SU-DHL-6 (cell line): Measurements from ENCODE around the gene HMGN4.

ENCODE experiments used
- H2AFZ ChIP-seq: fragments of 200-600 bp; sonication (generic); 2 replicates; pipeline ENCODE4 v1.6.1; 2014; ENCODE audit warnings: low read depth, mild to moderate bottlenecking, moderate library complexity, mixed read lengths, antibody characterized with exemption, low read length; ENCODE audit not compliant: severe bottlenecking
- H3F3A ChIP-seq: fragments of 200-600 bp; shearing (Covaris generic); 2 replicates; pipeline ENCODE4 v1.6.0; 2016; ENCODE audit warnings: antibody characterized with exemption, mild to moderate bottlenecking; ENCODE audit not compliant: insufficient read depth
- H3K27ac ChIP-seq: fragments of 200-600 bp; sonication (generic); 2 replicates; pipeline ENCODE4 v1.5.1; 2016; ENCODE audit warnings: low read depth, mild to moderate bottlenecking, low read length, moderate library complexity, mixed read lengths
- H3K27me3 ChIP-seq: fragments of 200-600 bp; sonication (generic), shearing (Covaris generic); 2 replicates; pipeline ENCODE4 v1.6.0; 2014; ENCODE audit warnings: mild to moderate bottlenecking, low read length
- H3K36me3 ChIP-seq: fragments of 200-600 bp; sonication (generic); 2 replicates; pipeline ENCODE4 v1.6.1; 2014; ENCODE audit warnings: mild to moderate bottlenecking, low read length, mixed read lengths
- H3K4me2 ChIP-seq: fragments of 300-600, 200-600 bp; shearing (Covaris generic), sonication (generic); 2 replicates; pipeline ENCODE4 v1.6.0; 2014; ENCODE audit warnings: low read length, low read depth, mild to moderate bottlenecking; ENCODE audit not compliant: poor library complexity, severe bottlenecking
- H3K4me3 ChIP-seq: fragments of 200-600 bp; sonication (generic); 2 replicates; pipeline ENCODE4 v1.5.1; 2014; ENCODE audit warnings: antibody characterized with exemption, low read length, mild to moderate bottlenecking, mixed read lengths; ENCODE audit not compliant: insufficient read depth, poor library complexity, severe bottlenecking
- H3K79me2 ChIP-seq: fragments of 200-600 bp; sonication (generic); 2 replicates; pipeline ENCODE4 v1.6.1; 2014; ENCODE audit warnings: mild to moderate bottlenecking, low read length, moderate library complexity; ENCODE audit not compliant: insufficient read depth
- H3K9ac ChIP-seq: fragments of 200-600 bp; sonication (generic); 2 replicates; pipeline ENCODE4 v1.7.0; 2014; ENCODE audit warnings: mild to moderate bottlenecking, low read length
- H3K9me2 ChIP-seq: fragments of 200-600 bp; sonication (generic); replicated peaks from 2 replicates; pipeline ENCODE4 v1.6.1; 2014; ENCODE audit warnings: low read length; ENCODE audit not compliant: insufficient read depth
- H3K9me3 ChIP-seq: fragments of 200-600 bp; sonication (generic); 2 replicates; pipeline ENCODE4 v1.6.1; 2014; ENCODE audit warnings: low read length, mixed read lengths; ENCODE audit not compliant: insufficient read depth
- H4K20me1 ChIP-seq: fragments of 200-600 bp; sonication (generic); 2 replicates; pipeline ENCODE4 v1.6.1; 2014; ENCODE audit warnings: low read depth, mild to moderate bottlenecking, antibody characterized with exemption, low read length, moderate library complexity, mixed read lengths
- CTCF ChIP-seq: fragments of 200-600 bp; sonication (generic); IDR thresholded peaks from one replicate; pipeline ENCODE4 v1.5.1; 2017; ENCODE audit warnings: antibody characterized with exemption, mild to moderate bottlenecking, low read length, moderate library complexity; ENCODE audit not compliant: insufficient read depth, poor library complexity, severe bottlenecking
- EZH2phosphoT487 ChIP-seq: fragments of 200-600 bp; sonication (generic), shearing (Covaris generic); conservative IDR thresholded peaks from 2 replicates; pipeline ENCODE4 v1.6.1; 2018; ENCODE audit warnings: mild to moderate bottlenecking, antibody characterized with exemption, low read length, moderate library complexity, mixed read lengths

HMGN4 gene

GRCh38 chr6:26530203-26530602 is 8.0 kb upstream of the HMGN4 start:
- no peak overlapping the region for H2AFZ ChIP-seq
- no peak for TF ChIP-seq CTCF
- TF ChIP-seq EZH2phosphoT487: no peak
- no peaks in the 10 kb centered on the region for H3K36me3 ChIP-seq
- H3K9ac ChIP-seq: no peak overlapping the region
- H3F3A ChIP-seq: peaks cover 22% of the 10 kb centered on the region
- no peak overlapping the region for H3K27ac ChIP-seq
- no peak overlapping the region for H3K4me2 ChIP-seq
- no peak overlapping the region for H3K4me3 ChIP-seq
- no peaks in the 10 kb centered on the region for H3K27me3 ChIP-seq
- H3K79me2 ChIP-seq: no peaks in the 10 kb centered on the region
- H4K20me1 ChIP-seq: no peaks in the 10 kb centered on the region
- no peaks in the 10 kb centered on the region for H3K9me3 ChIP-seq
- no peaks in the 10 kb centered on the region for H3K9me2 ChIP-seq

GRCh38 chr6:26531897-26532296 is 6.3 kb upstream of the HMGN4 start:
- Histone ChIP-seq H3K27me3 (no peaks in the 10 kb centered on the region), H4K20me1 (no peaks in the 10 kb centered on the region), H3K9me3 (no peaks in the 10 kb centered on the region), H3K4me3 (no peak overlapping the region), H3F3A (peaks cover 31% of the 10 kb centered on the region), H3K9me2 (no peaks in the 10 kb centered on the region), H2AFZ (no peak overlapping the region), H3K27ac (0 out of 2 replicates have a peak overlapping the region, but pooled peaks have one; percentile 1), H3K4me2 (no peak overlapping the region), H3K79me2 (no peaks in the 10 kb centered on the region), H3K9ac (no peak overlapping the region), H3K36me3 (no peaks in the 10 kb centered on the region)
- TF ChIP-seq EZH2phosphoT487: no peak
- no peak for TF ChIP-seq CTCF

GRCh38 chr6:26532699-26533531 is 5.3 kb upstream of the HMGN4 start:
- peaks cover 41% of the 10 kb centered on the region for H3F3A ChIP-seq
- peak overlapping the region; percentile 40 for H3K27ac ChIP-seq
- no peaks in the 10 kb centered on the region for H4K20me1 ChIP-seq

More at GRCh38 chr6:26532699-26533531, 5.3 kb upstream of the HMGN4 start:
- Histone ChIP-seq H3K4me2 (peak overlapping the region; percentile 89), H3K36me3 (no peaks in the 10 kb centered on the region), H3K79me2 (no peaks in the 10 kb centered on the region), H3K4me3 (peak overlapping the region; percentile 65), H2AFZ (peak overlapping the region; percentile 96), H3K9me2 (no peaks in the 10 kb centered on the region), H3K9me3 (no peaks in the 10 kb centered on the region), H3K9ac (peak overlapping the region; percentile 62), H3K27me3 (no peaks in the 10 kb centered on the region)
- no peak for TF ChIP-seq EZH2phosphoT487
- no peak for TF ChIP-seq CTCF
